Body of pancreas (tissue), 4 donors: Measurements from ENCODE around the gene INTS12. TPM values are rescaled to one million over a fixed set of nuclear protein-coding genes. Genes with fewer than 3 reads are reported as not detected.

Experiments used
- ATAC-seq: fragments of 150-250 bp; one replicate; pipeline ENCODE4 v1.9.1; 2016
- DNase-seq, 4 donors: peaks; one replicate each; pipeline ENCODE4 v3.0.0-alpha.2; 2019
- H3K27ac ChIP-seq, 4 donors: fragments of 200-600 bp; sonication (generic); 1 replicate in 3 of 4; 2 replicates in 1 of 4; pipeline versions ENCODE4 v1.5.1 to v1.6.1; 2016 to 2019; ENCODE audit warnings: mild to moderate bottlenecking in 1 of 4, mixed read lengths in 1 of 4, moderate library complexity in 1 of 4
- H3K27me3 ChIP-seq, 2 donors: fragments of 200-600 bp; sonication (generic); one replicate each; pipeline ENCODE4 v1.6.0; 2016; ENCODE audit warnings: mild to moderate bottlenecking in 1 of 2
- H3K36me3 ChIP-seq, 2 donors: fragments of 200-600 bp; sonication (generic); replicated peaks in 1 of 2; 2 replicates each; pipeline ENCODE4 v1.5.1; 2016; ENCODE audit warnings: low read depth in 2 of 2; ENCODE audit not compliant: insufficient read depth in 1 of 2
- H3K4me1 ChIP-seq: fragments of 200-600 bp; sonication (generic); one replicate; pipeline ENCODE4 v1.6.0; 2016
- H3K4me3 ChIP-seq, 2 donors: fragments of 200-600 bp; sonication (generic); 1 replicate in 1 of 2; 2 replicates in 1 of 2; pipeline ENCODE4 v1.5.1; 2016 to 2019
- H3K9me3 ChIP-seq, 3 donors: fragments of 200-600 bp; sonication (generic); 1 replicate in 2 of 3; 2 replicates in 1 of 3; pipeline ENCODE4 v1.5.1; 2016
- POLR2A ChIP-seq, 3 donors: fragments of 450-650 bp; IDR thresholded peaks; one replicate each; pipeline ENCODE4 v1.6.1; 2016; ENCODE audit warnings: antibody characterized with exemption in 3 of 3, mild to moderate bottlenecking in 2 of 3
- WGBS, 2 donors: methylation state at CpG; one replicate each; pipeline ENCODE4 v1.1.5; 2017; 5-methylcytosine and 5-hydroxymethylcytosine counted together
- intact Hi-C: fragments of 100-400 bp; cut with DNase I; formaldehyde crosslinking; loops from one replicate; pipeline ENCODE4 v1.15.1; 2023
- total RNA-seq, 2 donors: library from RNA; depleted of rRNA; stranded (reverse); fragments of >200 nt; gene quantifications; one replicate each; pipeline ENCODE4 v1.1.0, GENCODE V29; 2016
- TF ChIP-seq, protein P1 (sequence below), 7 experiments: fragments of 450-650 bp in 4 of 7; fragments of 200-600 bp in 3 of 7; sonication (generic) in 3 of 7; IDR thresholded peaks; one replicate each; pipeline ENCODE4 v1.5.1; 2016 to 2019; ENCODE audit warnings: antibody characterized with exemption in 7 of 7

Gene INTS12, protein sequence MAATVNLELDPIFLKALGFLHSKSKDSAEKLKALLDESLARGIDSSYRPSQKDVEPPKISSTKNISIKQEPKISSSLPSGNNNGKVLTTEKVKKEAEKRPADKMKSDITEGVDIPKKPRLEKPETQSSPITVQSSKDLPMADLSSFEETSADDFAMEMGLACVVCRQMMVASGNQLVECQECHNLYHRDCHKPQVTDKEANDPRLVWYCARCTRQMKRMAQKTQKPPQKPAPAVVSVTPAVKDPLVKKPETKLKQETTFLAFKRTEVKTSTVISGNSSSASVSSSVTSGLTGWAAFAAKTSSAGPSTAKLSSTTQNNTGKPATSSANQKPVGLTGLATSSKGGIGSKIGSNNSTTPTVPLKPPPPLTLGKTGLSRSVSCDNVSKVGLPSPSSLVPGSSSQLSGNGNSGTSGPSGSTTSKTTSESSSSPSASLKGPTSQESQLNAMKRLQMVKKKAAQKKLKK
- 10 to 100 TPM in 1 of 2 donors, 1 to 10 TPM in 1; 9.3 to 10.2 TPM for total RNA-seq

DNA sequence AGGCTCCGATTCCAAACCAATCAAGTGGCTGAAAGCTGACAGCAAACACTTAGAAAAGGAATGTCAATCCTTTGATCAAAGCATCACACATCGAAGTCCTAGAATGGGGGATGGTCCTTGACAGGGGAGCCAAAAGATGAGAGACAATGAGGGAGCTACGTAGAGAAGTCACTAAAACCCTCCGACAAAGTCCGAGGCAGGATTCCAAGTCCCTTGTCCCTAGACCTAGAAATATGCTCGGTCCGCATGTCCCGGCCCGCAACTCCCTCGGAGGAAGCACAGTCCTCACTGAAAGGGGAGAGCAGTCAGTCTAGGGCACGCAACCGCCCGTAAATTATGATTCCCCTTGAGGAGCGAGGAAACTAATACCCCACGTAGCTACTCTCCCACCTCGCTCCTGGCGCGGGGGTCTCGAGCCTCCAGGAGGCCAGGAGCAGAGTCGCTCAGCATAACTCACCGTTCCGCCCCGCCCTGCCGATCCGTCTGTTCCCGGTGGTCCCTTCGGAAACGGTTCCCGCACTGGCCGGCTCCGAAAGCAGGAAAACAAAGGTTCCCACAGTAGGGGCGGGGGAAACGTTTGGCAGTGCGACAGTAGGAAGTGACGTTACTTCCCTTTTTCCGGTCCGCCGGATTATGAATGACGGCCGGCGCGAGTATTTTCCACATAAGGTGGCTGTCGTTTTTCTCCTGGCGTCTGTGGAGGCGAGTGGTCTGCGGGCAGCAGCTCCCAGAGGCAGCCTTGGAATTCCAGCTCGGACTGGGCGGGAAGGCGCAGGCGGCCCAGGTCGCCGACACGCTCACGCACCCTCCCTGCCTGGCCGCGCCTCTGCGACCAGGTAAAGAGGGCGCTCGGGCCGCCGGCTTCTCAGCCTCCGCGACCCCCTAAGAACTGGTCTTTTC, at the start of gene INTS12, which contains the start of gene GSTCD:
TSS of gene INTS12 (minus strand) at position 509 of the 900 bp plus-strand sequence. CDS start 8,684 bp downstream, outside the sequence.
TSS of gene GSTCD (plus strand) at position 604 of the 900 bp plus-strand sequence. CDS start 8,830 bp downstream, outside the sequence.
- peak within 1 kb of the TSS; percentile 70 to 91 for H3K4me3 ChIP-seq
- H3K9me3 ChIP-seq = no peaks in the 10 kb centered on the region
- intact Hi-C loops = no loop called here
- WGBS, 2 donors = 0 to 1% methylated on average over 32 to 63 of the region's 63 CpGs
- DNase-seq = peak; percentile 94 to 97 (median 95)
- peak within 1 kb of the TSS; percentile 74 to 91 (median 89) for H3K27ac ChIP-seq
- H3K27me3 ChIP-seq = no peaks in the 10 kb centered on the region
- peak; percentile 99 for ATAC-seq
- H3K36me3 ChIP-seq = no peaks in the 10 kb centered on the region
- H3K4me1 ChIP-seq = peaks cover 34% of the 10 kb centered on the region
- TF ChIP-seq POLR2A (IDR thresholded peaks at IDR 0.05) = peak; percentile 32 to 87 (median 82)
- TF ChIP-seq, protein P1, sequence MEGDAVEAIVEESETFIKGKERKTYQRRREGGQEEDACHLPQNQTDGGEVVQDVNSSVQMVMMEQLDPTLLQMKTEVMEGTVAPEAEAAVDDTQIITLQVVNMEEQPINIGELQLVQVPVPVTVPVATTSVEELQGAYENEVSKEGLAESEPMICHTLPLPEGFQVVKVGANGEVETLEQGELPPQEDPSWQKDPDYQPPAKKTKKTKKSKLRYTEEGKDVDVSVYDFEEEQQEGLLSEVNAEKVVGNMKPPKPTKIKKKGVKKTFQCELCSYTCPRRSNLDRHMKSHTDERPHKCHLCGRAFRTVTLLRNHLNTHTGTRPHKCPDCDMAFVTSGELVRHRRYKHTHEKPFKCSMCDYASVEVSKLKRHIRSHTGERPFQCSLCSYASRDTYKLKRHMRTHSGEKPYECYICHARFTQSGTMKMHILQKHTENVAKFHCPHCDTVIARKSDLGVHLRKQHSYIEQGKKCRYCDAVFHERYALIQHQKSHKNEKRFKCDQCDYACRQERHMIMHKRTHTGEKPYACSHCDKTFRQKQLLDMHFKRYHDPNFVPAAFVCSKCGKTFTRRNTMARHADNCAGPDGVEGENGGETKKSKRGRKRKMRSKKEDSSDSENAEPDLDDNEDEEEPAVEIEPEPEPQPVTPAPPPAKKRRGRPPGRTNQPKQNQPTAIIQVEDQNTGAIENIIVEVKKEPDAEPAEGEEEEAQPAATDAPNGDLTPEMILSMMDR (IDR thresholded peaks at IDR 0.05) = peak in 2 of 7 experiments; percentile 24 to 30

DNA sequence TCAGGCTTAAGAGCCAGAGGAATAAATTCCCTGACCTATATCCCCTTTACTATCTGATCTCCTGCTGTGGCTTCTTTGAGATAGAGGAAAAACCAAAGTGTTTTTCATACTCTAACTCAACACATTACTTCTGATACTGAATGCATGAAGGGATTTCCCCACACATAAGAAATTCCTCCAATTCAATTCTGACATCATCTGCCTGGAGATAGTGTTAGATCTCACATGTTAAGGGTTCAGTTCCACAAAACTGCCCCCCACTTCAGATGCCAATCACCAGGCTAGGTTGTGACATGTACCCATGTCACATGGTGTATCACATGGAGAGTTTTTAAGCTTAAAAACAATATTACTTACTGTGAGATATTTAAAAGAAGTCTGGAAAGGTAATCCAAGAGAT, 46.9 kb upstream of the INTS12 start:
- intact Hi-C loops = no loop called here
- TF ChIP-seq, protein P1 (IDR thresholded peaks at IDR 0.05) = no peak
- TF ChIP-seq POLR2A (IDR thresholded peaks at IDR 0.05) = no peak

DNA sequence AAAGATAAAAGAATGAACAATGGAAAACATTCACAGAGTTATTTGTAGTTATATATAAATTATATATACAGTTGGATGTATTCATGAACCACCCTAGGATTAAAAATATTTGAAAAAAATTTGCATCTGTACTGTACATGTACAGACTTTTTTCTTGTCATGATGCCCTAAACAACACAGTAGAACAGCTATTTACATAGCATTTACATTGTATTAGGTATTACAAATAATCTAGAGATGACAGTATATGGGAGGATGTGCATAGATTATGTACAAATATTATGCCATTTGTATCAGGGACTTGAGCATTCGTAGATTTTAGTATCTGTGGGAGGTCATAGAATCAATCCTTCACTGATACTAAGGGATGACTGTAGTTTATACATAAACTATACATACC, 44.9 kb upstream of the INTS12 start:
- TF ChIP-seq, protein P1 (IDR thresholded peaks at IDR 0.05) = no peak
- TF ChIP-seq POLR2A (IDR thresholded peaks at IDR 0.05) = no peak
- H3K9me3 ChIP-seq = no peaks in the 10 kb centered on the region
- H3K4me1 ChIP-seq = no peaks in the 10 kb centered on the region
- whole genome bisulfite sequencing, 2 donors = 84 to 89% methylated on average over 1 of the region's 1 CpG
- H3K4me3 ChIP-seq = no peak overlapping the region
- no peak overlapping the region for H3K27ac ChIP-seq
- no peak for DNase-seq
- no peak for ATAC-seq
- H3K27me3 ChIP-seq = no peaks in the 10 kb centered on the region
- intact Hi-C loops = no loop called here
- H3K36me3 ChIP-seq = no peaks in the 10 kb centered on the region

More for the DNA sequence above, 46.9 kb upstream of the INTS12 start:
- no peak overlapping the region for H3K4me3 ChIP-seq
- H3K36me3 ChIP-seq = no peaks in the 10 kb centered on the region
- H3K4me1 ChIP-seq = peaks cover 2% of the 10 kb centered on the region
- H3K27ac ChIP-seq = no peak overlapping the region
- ATAC-seq (no peak), DNase-seq (no peak)
- H3K9me3 ChIP-seq = no peaks in the 10 kb centered on the region
- H3K27me3 ChIP-seq = no peaks in the 10 kb centered on the region

DNA sequence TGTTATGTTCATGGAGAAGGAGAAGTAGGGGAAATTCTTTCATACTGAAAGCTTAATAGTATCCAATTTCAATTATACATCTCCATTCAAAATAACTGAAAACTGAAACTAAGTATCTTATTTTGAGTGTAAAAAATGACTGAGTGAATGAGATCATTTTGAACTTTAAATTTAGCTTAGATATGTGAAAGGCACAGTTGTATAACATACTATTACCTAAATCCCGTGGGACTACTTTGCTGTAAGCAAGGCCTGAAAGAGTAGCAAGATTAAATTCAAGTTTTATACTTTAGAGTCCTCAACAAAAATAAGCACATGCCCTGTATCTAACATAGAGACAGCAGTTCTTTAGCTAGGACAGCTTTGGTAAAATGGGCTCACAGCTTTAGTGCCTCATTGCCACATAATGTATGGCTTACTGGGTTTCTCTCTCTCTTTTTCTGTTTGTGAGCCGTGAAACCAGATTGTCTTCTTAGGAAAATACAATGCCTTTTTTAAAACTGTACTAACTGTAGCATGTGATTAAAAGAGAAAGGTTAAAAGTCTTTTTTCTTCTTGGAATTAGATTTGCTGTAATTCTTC, 43.3 kb upstream of the INTS12 start:
- Histone ChIP-seq H3K27me3 (no peaks in the 10 kb centered on the region), H3K4me3 (no peak overlapping the region), H3K36me3 (no peaks in the 10 kb centered on the region), H3K9me3 (no peaks in the 10 kb centered on the region), H3K4me1 (no peaks in the 10 kb centered on the region), H3K27ac (no peak overlapping the region)
- intact Hi-C loops = no loop called here
- no peak for TF ChIP-seq POLR2A (IDR thresholded peaks at IDR 0.05)
- TF ChIP-seq, protein P1 (IDR thresholded peaks at IDR 0.05) = no peak
- DNase-seq (no peak), ATAC-seq (no peak)
- 45 to 48% methylated on average over 2 of the region's 2 CpGs for WGBS, 2 donors
